H1 (cell line): ENCODE measurements around the gene MRPL42. TPM values are rescaled to one million over a fixed set of nuclear protein-coding genes. Genes with fewer than 3 reads are reported as not detected.

Source experiments
- CTCF ChIA-PET: fragments of 300-600 bp; sonication (Branson Sonifier 250); formaldehyde crosslinking; loops from one replicate; lab custom pipeline; 2021; ENCODE audit not compliant: partially characterized antibody; lab: Charles Lee
- POLR2A ChIA-PET: fragments of 300-600 bp; sonication (Branson Sonifier 250); formaldehyde crosslinking; loops from one replicate; lab custom pipeline; 2021; ENCODE audit warnings: inconsistent platforms; ENCODE audit not compliant: partially characterized antibody; lab: Charles Lee
- DNase-seq, 2 experiments: peaks; one replicate each; pipeline versions ENCODE4 v3.0.0 to v3.0.0-alpha.2; 2010 to 2022; ENCODE audit warnings: low spot score in 2 of 2, low read depth in 1 of 2, mixed read lengths in 1 of 2
- FAIRE-seq: peaks from 2 replicates; lab custom pipeline; 2011; peaks lifted over from hg19 to GRCh38; lab: Jason Lieb, UNC
- H2AFZ ChIP-seq: 2 replicates; pipeline ENCODE4 v1.8.1; 2012; ENCODE audit warnings: low read length, inconsistent platforms
- H2AK5ac ChIP-seq: 2 replicates; pipeline ENCODE4 v1.6.1; 2013; ENCODE audit warnings: low read depth, low read length
- H2BK120ac ChIP-seq: replicated peaks from 2 replicates; pipeline ENCODE3; 2013; ENCODE audit warnings: low read depth, low read length, inconsistent platforms
- H2BK12ac ChIP-seq: 2 replicates; pipeline ENCODE4 v1.6.1; 2013; ENCODE audit warnings: low read depth, low read length
- H2BK15ac ChIP-seq: 2 replicates; pipeline ENCODE4 v1.6.1; 2013; ENCODE audit warnings: low read length
- H2BK20ac ChIP-seq: 2 replicates; pipeline ENCODE4 v1.6.1; 2013; ENCODE audit warnings: low read length
- H2BK5ac ChIP-seq: 2 replicates; pipeline ENCODE4 v1.6.1; 2013; ENCODE audit warnings: low read depth, low read length
- H3K14ac ChIP-seq: 2 replicates; pipeline ENCODE4 v1.6.1; 2013; ENCODE audit warnings: inconsistent platforms; ENCODE audit not compliant: insufficient read length
- H3K18ac ChIP-seq: 2 replicates; pipeline ENCODE4 v1.6.1; 2013; ENCODE audit warnings: low read length; ENCODE audit errors: extremely low read depth
- H3K23ac ChIP-seq: 2 replicates; pipeline ENCODE4 v1.6.1; 2013; ENCODE audit warnings: inconsistent platforms; ENCODE audit not compliant: insufficient read length
- H3K23me2 ChIP-seq: 2 replicates; pipeline ENCODE4 v1.6.1; 2013; ENCODE audit warnings: low read depth, low read length
- H3K27ac ChIP-seq: 2 replicates; pipeline ENCODE4 v1.6.1; 2011; ENCODE audit warnings: low read depth, low read length, inconsistent platforms
- H3K27me3 ChIP-seq, 4 experiments: replicated peaks in 1 of 4; 1 replicate in 1 of 4; 2 replicates in 3 of 4; pipeline versions ENCODE4 v1.6.1 to v1.8.1; 2011 to 2013; ENCODE audit warnings: low read length in 3 of 4, mild to moderate bottlenecking in 3 of 4, inconsistent platforms in 2 of 4, mixed read lengths in 2 of 4, moderate library complexity in 1 of 4; ENCODE audit not compliant: control insufficient read depth in 3 of 4, insufficient read depth in 3 of 4; ENCODE audit errors: extremely low read depth in 1 of 4
- H3K36me3 ChIP-seq, 4 experiments: 2 replicates each; pipeline versions ENCODE4 v1.6.1 to v1.8.1; 2011 to 2013; ENCODE audit warnings: mild to moderate bottlenecking in 4 of 4, low read length in 3 of 4, moderate library complexity in 2 of 4, control low read depth in 1 of 4, inconsistent platforms in 1 of 4; ENCODE audit not compliant: insufficient read depth in 4 of 4, control insufficient read depth in 2 of 4
- H3K4ac ChIP-seq: replicated peaks from 2 replicates; pipeline ENCODE3; 2013; ENCODE audit warnings: low read length, low read depth, mixed read lengths, inconsistent platforms; ENCODE audit not compliant: insufficient read length
- H3K4me1 ChIP-seq, 4 experiments: replicated peaks in 1 of 4; 1 replicate in 1 of 4; 2 replicates in 3 of 4; pipeline versions ENCODE4 v1.6.1 to v1.8.1; 2011 to 2013; ENCODE audit warnings: low read length in 3 of 4, inconsistent platforms in 2 of 4, mixed read lengths in 1 of 4; ENCODE audit not compliant: insufficient read depth in 4 of 4, control insufficient read depth in 3 of 4
- H3K4me2 ChIP-seq, 2 experiments: 2 replicates each; pipeline versions ENCODE4 v1.6.1 to v1.8.1; 2011 to 2013; ENCODE audit warnings: low read depth in 2 of 2, low read length in 2 of 2, control low read depth in 1 of 2, inconsistent platforms in 1 of 2, mild to moderate bottlenecking in 1 of 2; ENCODE audit not compliant: insufficient read depth in 1 of 2
- H3K4me3 ChIP-seq, 4 experiments: fragments of 200-600, 300-600 bp in 1 of 4; sonication (generic), shearing (Covaris generic), sonication (Bioruptor Twin) in 1 of 4; 2 replicates each; pipeline versions ENCODE4 v1.5.1 to v1.8.1; 2011 to 2016; ENCODE audit warnings: low read length in 4 of 4, low read depth in 3 of 4, control low read depth in 2 of 4, inconsistent platforms in 2 of 4, mild to moderate bottlenecking in 2 of 4, mixed read lengths in 1 of 4, moderate library complexity in 1 of 4; ENCODE audit not compliant: insufficient read depth in 2 of 4; ENCODE audit errors: extremely low read depth in 1 of 4
- H3K56ac ChIP-seq: replicated peaks from 2 replicates; pipeline ENCODE3; 2013; ENCODE audit warnings: low read depth, mild to moderate bottlenecking, mixed read lengths, low read length, inconsistent platforms; ENCODE audit not compliant: insufficient read length
- H3K79me1 ChIP-seq: 2 replicates; pipeline ENCODE4 v1.6.1; 2013; ENCODE audit warnings: low read depth, low read length, control low read depth
- H3K79me2 ChIP-seq, 2 experiments: 2 replicates each; pipeline versions ENCODE4 v1.6.1 to v1.8.1; 2012 to 2013; ENCODE audit warnings: low read length in 2 of 2, mild to moderate bottlenecking in 2 of 2, inconsistent platforms in 1 of 2; ENCODE audit not compliant: insufficient read depth in 2 of 2, control insufficient read depth in 1 of 2
- H3K9ac ChIP-seq, 4 experiments: replicated peaks in 1 of 4; 1 replicate in 1 of 4; 2 replicates in 3 of 4; pipeline versions ENCODE4 v1.6.1 to v1.8.1; 2011 to 2013; ENCODE audit warnings: low read depth in 3 of 4, low read length in 3 of 4, control low read depth in 2 of 4, mild to moderate bottlenecking in 2 of 4, moderate library complexity in 2 of 4, inconsistent platforms in 1 of 4; ENCODE audit errors: extremely low read depth in 1 of 4
- H3K9me3 ChIP-seq, 2 experiments: 2 replicates each; pipeline versions ENCODE4 v1.6.1 to v1.8.1; 2012 to 2013; ENCODE audit warnings: mild to moderate bottlenecking in 2 of 2, moderate library complexity in 2 of 2, control low read depth in 1 of 2, inconsistent platforms in 1 of 2, low read depth in 1 of 2, low read length in 1 of 2, mixed read lengths in 1 of 2; ENCODE audit not compliant: insufficient read depth in 2 of 2
- H4K20me1 ChIP-seq, 2 experiments: replicated peaks in 1 of 2; 2 replicates each; pipeline versions ENCODE3 to v1.8.1; 2011 to 2013; ENCODE audit warnings: inconsistent platforms in 2 of 2, low read length in 2 of 2, mild to moderate bottlenecking in 1 of 2; ENCODE audit not compliant: insufficient read depth in 2 of 2, control insufficient read depth in 1 of 2
- H4K5ac ChIP-seq: 2 replicates; pipeline ENCODE4 v1.6.1; 2013; ENCODE audit warnings: low read length, low read depth, mixed read lengths, inconsistent platforms; ENCODE audit not compliant: insufficient read length
- H4K8ac ChIP-seq: 2 replicates; pipeline ENCODE4 v1.8.0; 2013; ENCODE audit warnings: mild to moderate bottlenecking, moderate library complexity, low read length, inconsistent platforms; ENCODE audit not compliant: insufficient read depth; ENCODE audit errors: extremely low read depth
- H4K91ac ChIP-seq: replicated peaks from 2 replicates; pipeline ENCODE3; 2013; ENCODE audit warnings: low read length, mixed read lengths, inconsistent platforms; ENCODE audit not compliant: insufficient read length
- CTBP2 ChIP-seq: IDR thresholded peaks from 2 replicates; pipeline ENCODE4 v1.7.0; 2011; ENCODE audit warnings: borderline replicate concordance, mild to moderate bottlenecking, moderate library complexity, mixed read lengths, low read length; ENCODE audit not compliant: insufficient read depth, insufficient read length
- EGR1 ChIP-seq: IDR thresholded peaks from 2 replicates; pipeline ENCODE4 v1.6.1; 2011; ENCODE audit warnings: low read depth, low read length, borderline replicate concordance
- EP300 ChIP-seq, 2 experiments: IDR thresholded peaks; 1 replicate in 1 of 2; 2 replicates in 1 of 2; pipeline ENCODE4 v1.6.1; 2011 to 2012; ENCODE audit warnings: low read depth in 2 of 2, low read length in 2 of 2, mild to moderate bottlenecking in 2 of 2, borderline replicate concordance in 1 of 2, inconsistent platforms in 1 of 2, moderate library complexity in 1 of 2
- MAFK ChIP-seq: IDR thresholded peaks from 2 replicates; pipeline ENCODE4 v1.6.1; 2012; ENCODE audit warnings: low read depth, mild to moderate bottlenecking, improper control_type of control experiment, low read length
- NANOG ChIP-seq: IDR thresholded peaks from 2 replicates; pipeline ENCODE4 v1.6.1; 2011; ENCODE audit warnings: low read length, low read depth, mild to moderate bottlenecking, inconsistent platforms; ENCODE audit not compliant: insufficient read depth, poor library complexity, severe bottlenecking
- POU5F1 ChIP-seq: IDR thresholded peaks from 2 replicates; pipeline ENCODE4 v1.6.1; 2011; ENCODE audit warnings: low read depth, mild to moderate bottlenecking, low read length, moderate library complexity
- RAD21 ChIP-seq, 2 experiments: IDR thresholded peaks in 1 of 2; conservative IDR thresholded peaks in 1 of 2; 2 replicates each; pipeline ENCODE4 v1.6.1; 2011; ENCODE audit warnings: low read depth in 2 of 2, low read length in 2 of 2, improper control_type of control experiment in 1 of 2, inconsistent platforms in 1 of 2, mild to moderate bottlenecking in 1 of 2, moderate library complexity in 1 of 2
- RXRA ChIP-seq: IDR thresholded peaks from 2 replicates; pipeline ENCODE4 v1.6.1; 2011; ENCODE audit warnings: low read depth, mild to moderate bottlenecking, low read length, moderate library complexity; ENCODE audit not compliant: insufficient read depth
- SP2 ChIP-seq: IDR thresholded peaks from 2 replicates; pipeline ENCODE4 v1.6.1; 2012; ENCODE audit warnings: mild to moderate bottlenecking, low read length, inconsistent platforms
- ZNF274 ChIP-seq: IDR thresholded peaks from 2 replicates; pipeline ENCODE4 v1.7.0; 2012; ENCODE audit warnings: low read length, borderline replicate concordance; ENCODE audit errors: extremely low read depth
- WGBS, 2 experiments: shearing (Covaris generic) in 1 of 2; methylation state at CpG; one replicate each; pipeline versions ENCODE4 v1.1.6 to v1.1.7; 2013 to 2015; ENCODE audit warnings: low lambda C conversion rate in 2 of 2, mixed read lengths in 2 of 2, inconsistent platforms in 1 of 2, low coverage in 1 of 2, missing lambda C conversion rate in 1 of 2; ENCODE audit not compliant: insufficient replicate concordance in 2 of 2, insufficient coverage in 1 of 2, insufficient read length in 1 of 2; ENCODE audit errors: extremely low coverage in 1 of 2, missing lambda C conversion rate in 1 of 2; 5-methylcytosine and 5-hydroxymethylcytosine counted together
- polyA plus RNA-seq, 7 experiments: library from polyadenylated mRNA; depleted of rRNA in 3 of 7; stranded (reverse) in 5 of 7; unstranded in 2 of 7; fragments of >200 nt in 5 of 7; fragments of 200-250 nt in 2 of 7; gene quantifications; 1 replicate in 5 of 7; 2 replicates in 1 of 7; 4 replicates in 1 of 7; pipeline versions ENCODE4 v1.2.1 to v1.2.3, GENCODE V29; 2011 to 2013; ENCODE audit warnings: missing spikeins in 2 of 7, mixed read lengths in 2 of 7
- total RNA-seq: library from RNA; stranded (reverse); fragmentation: NEBNext Ultra II Directional; extraction: Animal tissue kit (Norgen Biotek cat#: 25700); gene quantifications from 2 replicates; pipeline ENCODE4 v1.2.1, GENCODE V29; 2021
- TF ChIP-seq, protein P1 (sequence below): IDR thresholded peaks from 2 replicates; pipeline ENCODE4 v1.6.1; 2011; ENCODE audit warnings: low read depth, mild to moderate bottlenecking, low read length; ENCODE audit not compliant: insufficient read depth
- TF ChIP-seq, protein P2 (sequence below): IDR thresholded peaks from 2 replicates; pipeline ENCODE4 v1.6.1; 2011; ENCODE audit warnings: low read length, improper control_type of control experiment

The MRPL42 gene
- total and polyA plus RNA-seq, 2 of the 8 experiments (the other 6 are each of a cell fraction or from before 2014, with no cell fraction given) = 110 to 176 TPM

DNA sequence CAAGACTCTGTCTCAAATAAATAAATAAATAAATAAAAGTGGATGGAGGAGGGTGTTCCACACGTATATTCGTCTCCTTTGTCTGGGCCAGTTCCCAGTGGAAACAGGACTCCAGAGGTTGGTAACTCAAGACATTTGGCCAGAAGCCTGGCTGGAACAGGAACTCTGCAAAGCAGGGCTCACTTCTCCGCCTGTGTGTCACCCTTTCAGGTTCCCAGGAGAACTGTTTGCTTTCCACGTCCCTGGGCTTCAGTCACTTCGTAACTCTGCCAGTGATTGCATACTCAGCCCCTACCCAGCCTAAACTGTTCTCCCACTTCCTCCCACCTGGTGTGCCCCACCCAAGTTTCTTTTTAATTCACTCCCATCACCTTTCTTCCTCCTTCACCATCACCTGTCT, 18.5 kb upstream of the MRPL42 start:
- Histone ChIP-seq H4K8ac (no peak overlapping the region), H3K18ac (no peak overlapping the region), H3K4me2 (no peak overlapping the region), H4K5ac (no peak overlapping the region), H2AK5ac (no peak overlapping the region), H2AFZ (no peak overlapping the region), H3K27me3 (no peaks in the 10 kb centered on the region), H3K79me1 (no peaks in the 10 kb centered on the region), H3K79me2 (no peaks in the 10 kb centered on the region), H3K23ac (no peak overlapping the region), H3K4ac (no peak overlapping the region), H2BK20ac (no peak overlapping the region), H3K9me3 (no peaks in the 10 kb centered on the region), H4K91ac (no peak overlapping the region), H3K56ac (no peak overlapping the region), H2BK5ac (no peak overlapping the region), H3K27ac (no peak overlapping the region), H3K9ac (no peak overlapping the region), H3K4me3 (no peak overlapping the region), H3K4me1 (no peaks in the 10 kb centered on the region), H3K36me3 (no peaks in the 10 kb centered on the region), H2BK120ac (no peak overlapping the region), H3K23me2 (no peaks in the 10 kb centered on the region; the same call in 1 of the 2 replicates), H2BK15ac (no peak overlapping the region), H2BK12ac (no peak overlapping the region), H3K14ac (no peak overlapping the region), H4K20me1 (no peaks in the 10 kb centered on the region)
- ChIA-PET POLR2A (no interaction called here), CTCF (interaction anchor here (0.7 kb wide), 1 partner anchor 496 kb away, joined by 3 read pairs; no protein-coding TSS in a partner anchor)
- no peak for FAIRE-seq
- WGBS, 2 experiments = 90% methylated on average over 5 of the region's 5 CpGs; no CpG with 5 or more reads in 1 of the 2 experiments
- DNase-seq = no peak
- TF ChIP-seq, protein P1, sequence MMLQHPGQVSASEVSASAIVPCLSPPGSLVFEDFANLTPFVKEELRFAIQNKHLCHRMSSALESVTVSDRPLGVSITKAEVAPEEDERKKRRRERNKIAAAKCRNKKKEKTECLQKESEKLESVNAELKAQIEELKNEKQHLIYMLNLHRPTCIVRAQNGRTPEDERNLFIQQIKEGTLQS = no peak
- no peak for TF ChIP-seq ZNF274
- no peak for TF ChIP-seq EGR1
- TF ChIP-seq EP300 (IDR thresholded peaks at IDR 0.05; ENCODE audit: borderline replicate concordance in 1 of 2, low read depth in 2 of 2, low read length in 2 of 2) = no peak
- no peak for TF ChIP-seq RAD21 (IDR thresholded peaks at IDR 0.05 in 1 of 2, conservative IDR thresholded peaks at IDR 0.05 in 1 of 2; ENCODE audit: low read depth in 2 of 2, low read length in 2 of 2)
- no peak for TF ChIP-seq POU5F1
- TF ChIP-seq NANOG = no peak
- no peak for TF ChIP-seq SP2
- TF ChIP-seq CTBP2 = no peak
- TF ChIP-seq MAFK = no peak
- TF ChIP-seq, protein P2, sequence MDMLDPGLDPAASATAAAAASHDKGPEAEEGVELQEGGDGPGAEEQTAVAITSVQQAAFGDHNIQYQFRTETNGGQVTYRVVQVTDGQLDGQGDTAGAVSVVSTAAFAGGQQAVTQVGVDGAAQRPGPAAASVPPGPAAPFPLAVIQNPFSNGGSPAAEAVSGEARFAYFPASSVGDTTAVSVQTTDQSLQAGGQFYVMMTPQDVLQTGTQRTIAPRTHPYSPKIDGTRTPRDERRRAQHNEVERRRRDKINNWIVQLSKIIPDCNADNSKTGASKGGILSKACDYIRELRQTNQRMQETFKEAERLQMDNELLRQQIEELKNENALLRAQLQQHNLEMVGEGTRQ = no peak
- TF ChIP-seq RXRA = no peak
